NCI-H146 treated with DMSO at 0.1 percent for 48 hours (cell line): Measurements from ENCODE around the gene MDM2.
"Not testable (repeated sequence)": the region's sequence is repeated elsewhere in the genome, so short reads cannot be mapped to it uniquely, and the experiment has no call there.

Experiments used
- DNase-seq: peaks from one replicate; lab custom pipeline; 2025; ENCODE audit not compliant: unreplicated experiment; lab: John Stamatoyannopoulos, UW

The MDM2 gene

GRCh38 chr12:68824597-68825250, 16.7 kb downstream of the MDM2 start:
- no peak for DNase-seq

- no peak for DNase-seq
These were observed 17.7 kb downstream of the MDM2 start for GRCh38 chr12:68825569-68826217.

- no peak for DNase-seq
These were observed 20.1 kb downstream of the MDM2 start for GRCh38 chr12:68827895-68828671.

GRCh38 chr12:68828672-68829068, 20.7 kb downstream of the MDM2 start:
- no peak for DNase-seq

- no peak for DNase-seq
These were observed 23.3 kb downstream of the MDM2 start for GRCh38 chr12:68831272-68831671.

GRCh38 chr12:68831751-68832503, 23.9 kb downstream of the MDM2 start:
- no peak for DNase-seq

GRCh38 chr12:68832504-68832867, 24.5 kb downstream of the MDM2 start:
- DNase-seq, result no peak

- DNase-seq, result no peak
These were observed 25.5 kb downstream of the MDM2 start for GRCh38 chr12:68833508-68833907.

- DNase-seq, result no peak
These were observed 27.4 kb downstream of the MDM2 start for GRCh38 chr12:68835333-68835908.

GRCh38 chr12:68837215-68837614, 29.2 kb downstream of the MDM2 start:
- DNase-seq, result no peak

GRCh38 chr12:68838046-68838886, 30.3 kb downstream of the MDM2 start:
- no peak for DNase-seq

GRCh38 chr12:68839183-68840147, 31.5 kb downstream of the MDM2 start:
- no peak for DNase-seq

GRCh38 chr12:68841175-68841574, 33.2 kb downstream of the MDM2 start:
- not testable (repeated sequence) for DNase-seq

GRCh38 chr12:68841717-68842116, 33.7 kb downstream of the MDM2 start:
- no peak for DNase-seq

GRCh38 chr12:68842123-68842522, 34.1 kb downstream of the MDM2 start:
- no peak for DNase-seq

GRCh38 chr12:68842784-68843567, 35.0 kb downstream of the MDM2 start:
- no peak for DNase-seq

GRCh38 chr12:68844318-68844745, 36.4 kb downstream of the MDM2 start:
- no peak for DNase-seq
